ENCODE results near the gene PTH1R.
A peak's percentile ranks its signal among the peaks of the same experiment; 100 is the strongest.

Gene PTH1R

DNA sequence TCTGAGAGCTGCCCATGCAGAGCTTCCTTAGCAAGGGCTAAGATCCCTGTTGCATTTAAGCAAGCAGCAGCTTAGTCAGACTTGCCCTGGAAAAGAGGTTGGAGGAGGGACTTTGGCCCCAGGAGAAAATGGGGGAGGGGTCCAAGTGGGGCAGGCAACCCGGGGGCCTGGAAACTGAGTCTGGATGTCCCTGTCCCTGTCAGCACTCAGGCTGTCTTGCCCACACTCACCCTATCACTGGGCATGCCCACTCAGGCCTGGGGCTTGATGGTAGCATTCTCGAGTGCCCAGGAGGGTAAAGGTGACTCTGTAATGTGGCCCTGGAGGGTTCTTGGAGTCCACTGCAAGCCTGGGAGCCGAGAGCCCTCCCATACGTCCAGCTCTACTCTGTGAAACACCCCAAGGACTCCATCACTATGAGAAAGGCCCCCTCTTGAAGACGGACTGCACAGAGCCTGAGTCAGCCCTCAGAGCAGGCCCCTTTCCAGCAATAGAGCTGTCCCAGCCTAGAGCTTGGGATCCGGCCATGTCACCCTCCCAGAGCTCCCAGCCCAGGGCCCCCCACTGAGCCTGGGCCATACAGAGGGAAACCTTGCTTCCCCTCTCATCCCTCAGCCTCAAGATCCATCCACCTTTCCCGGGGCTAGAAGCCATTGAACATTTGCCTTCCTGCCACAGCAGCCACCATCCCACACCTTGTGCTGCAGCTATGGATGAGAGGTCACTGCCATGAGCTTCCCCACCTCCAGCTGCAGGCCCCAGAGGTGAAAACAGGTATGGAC is 27.6 kb upstream of the PTH1R start:
- DNase-seq (ENCODE audit: low spot score): no peak

DNA sequence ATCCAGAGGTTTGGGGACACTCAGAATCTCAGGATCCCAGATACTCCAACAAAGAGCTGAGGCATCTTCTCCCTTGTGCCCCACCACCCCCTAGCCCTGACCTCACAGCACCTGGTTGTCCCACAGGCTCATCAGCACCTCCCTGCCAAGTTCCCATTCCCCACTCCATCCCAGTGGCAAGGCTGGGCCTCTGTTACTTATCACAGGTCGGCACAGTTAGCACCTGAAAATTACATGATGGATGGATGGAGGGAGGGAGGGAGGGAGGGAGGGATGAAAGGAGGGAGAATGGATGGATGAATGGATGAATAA is 27.1 kb upstream of the PTH1R start:
- DNase-seq (ENCODE audit: low spot score): no peak

DNA sequence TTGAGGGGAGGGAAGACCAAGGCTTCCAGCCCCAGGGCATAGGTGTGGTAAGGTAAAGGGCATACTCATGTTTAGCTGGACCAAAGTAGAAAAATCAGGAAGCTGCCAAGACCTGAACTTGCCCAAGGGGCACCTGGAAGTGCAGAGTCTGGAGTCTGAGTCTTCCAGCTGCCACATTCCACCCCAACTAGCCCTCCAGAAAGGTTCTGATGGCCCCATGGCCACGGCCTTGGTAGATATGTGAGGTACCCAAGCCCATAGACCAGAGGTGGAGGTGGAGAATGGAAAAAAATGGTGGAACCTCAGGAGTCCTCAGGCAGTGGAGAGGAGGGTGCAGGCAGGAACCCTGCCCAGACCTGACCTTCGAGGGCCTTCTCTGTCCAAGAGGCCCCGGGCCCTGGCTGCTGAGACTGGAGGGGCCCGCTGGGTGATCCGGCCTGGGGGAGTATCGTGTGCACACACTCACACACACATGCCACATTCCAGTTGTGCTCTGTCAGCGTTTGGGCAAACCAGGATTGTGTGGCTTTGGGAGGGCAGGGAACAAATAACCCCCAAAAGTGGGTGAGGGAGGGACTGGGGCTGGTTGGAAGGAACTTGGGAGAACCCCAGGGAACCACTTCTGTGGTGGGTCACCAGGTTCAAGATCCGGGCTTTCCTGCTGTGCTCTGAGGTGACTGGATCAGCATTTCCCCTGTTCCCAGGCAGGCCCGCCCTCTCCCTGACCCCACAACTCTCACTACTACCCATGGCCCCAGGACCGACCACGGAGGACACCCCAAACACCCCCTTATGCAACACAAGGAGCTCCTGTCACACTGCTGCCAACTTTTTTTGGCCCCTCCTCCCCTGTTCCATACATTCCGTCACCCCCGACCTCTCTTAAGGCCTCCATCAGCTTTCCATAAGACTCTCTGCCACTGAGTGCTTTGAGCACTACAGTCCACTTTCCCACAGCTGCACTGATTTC is 25.9 kb upstream of the PTH1R start:
- DNase-seq (ENCODE audit: low spot score): no peak

DNA sequence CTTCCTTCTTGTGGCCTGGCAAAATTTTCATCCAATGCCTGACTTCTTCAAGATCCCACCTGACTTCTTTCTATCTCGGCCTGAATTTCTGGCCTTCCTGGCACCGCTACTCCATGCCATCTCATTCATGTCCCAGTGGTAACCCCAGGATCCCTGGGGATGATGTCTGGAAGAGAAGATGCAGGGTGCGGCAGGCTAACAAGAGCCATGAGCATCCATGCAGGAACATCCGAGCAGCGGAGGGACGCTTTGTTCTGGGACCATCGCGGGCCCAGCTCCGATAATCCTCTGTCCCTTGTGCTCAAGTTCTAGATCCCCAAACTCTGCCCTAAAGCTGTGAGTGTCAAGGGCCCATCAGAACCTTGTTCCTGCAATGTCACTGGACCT is 25.2 kb upstream of the PTH1R start:
- DNase-seq (ENCODE audit: low spot score): no peak

DNA sequence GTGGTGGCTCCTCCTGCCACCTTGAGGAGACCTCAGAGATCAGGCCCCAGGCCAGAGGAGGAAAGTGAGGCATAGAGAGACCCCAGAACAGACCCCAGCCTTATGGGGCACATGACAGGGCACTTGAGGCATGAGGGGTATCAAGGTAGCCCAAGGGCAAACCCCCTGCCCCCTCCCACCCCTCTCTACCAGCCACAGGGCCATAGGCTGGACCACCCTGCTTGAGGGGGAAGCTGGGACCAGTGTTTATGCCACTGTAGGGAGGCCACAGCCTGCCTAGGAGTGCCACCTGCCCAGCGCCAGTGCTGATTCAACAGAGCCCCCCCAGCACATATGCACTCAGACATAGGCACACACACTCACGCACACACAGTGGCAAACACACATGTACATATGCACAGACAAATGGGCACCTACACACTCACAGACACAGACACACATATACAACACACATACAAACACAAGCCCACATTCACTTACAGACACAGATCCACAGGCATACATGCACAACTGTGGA is 24.6 kb upstream of the PTH1R start:
- no peak for DNase-seq (ENCODE audit: low spot score)

DNA sequence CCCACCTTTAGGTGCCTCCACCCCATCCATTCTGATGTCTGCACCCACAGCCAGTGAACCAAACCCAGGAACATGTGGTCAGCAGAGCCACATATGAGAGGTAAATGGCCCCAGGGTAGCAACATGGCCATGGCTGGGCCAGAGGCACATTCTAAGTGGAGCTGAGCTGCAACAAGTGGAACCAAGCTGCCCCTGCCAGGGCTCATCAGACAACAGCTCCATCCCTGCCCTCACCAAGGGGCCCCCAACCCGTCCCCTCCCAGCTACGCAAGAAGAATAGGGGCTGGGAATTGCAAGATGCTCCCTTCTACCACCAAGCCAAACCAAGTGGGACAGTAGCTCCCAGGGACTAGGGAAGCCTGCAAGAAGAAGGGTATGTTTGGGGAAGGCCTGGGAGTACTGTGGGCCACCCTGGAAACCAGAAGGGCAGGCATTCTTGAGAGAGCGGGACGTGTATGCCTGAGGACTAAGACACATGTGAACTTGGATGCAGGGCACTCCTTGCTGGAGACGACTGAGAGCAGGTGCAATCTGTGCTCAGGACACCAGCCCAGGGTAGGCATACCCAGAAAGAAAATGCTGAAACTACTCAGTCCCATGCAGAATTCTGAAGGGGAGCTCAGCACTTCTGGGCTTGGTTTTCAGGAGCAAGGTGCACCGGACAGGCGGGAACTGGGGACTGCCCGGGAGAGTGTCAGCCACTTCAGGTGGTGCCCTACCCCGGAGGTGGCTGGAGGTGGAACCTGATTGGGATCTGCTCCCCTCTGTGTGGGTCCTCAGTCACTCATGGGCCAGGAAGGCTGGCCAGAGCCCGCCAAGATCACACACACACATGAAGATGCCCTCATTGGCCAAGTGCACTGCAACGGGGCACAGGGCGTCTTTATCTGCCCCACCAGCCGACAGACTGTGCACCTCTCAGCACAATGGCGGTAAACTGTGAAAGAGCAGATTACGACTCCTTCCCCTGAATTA is 23.8 kb upstream of the PTH1R start:
- DNase-seq (ENCODE audit: low spot score): no peak

DNA sequence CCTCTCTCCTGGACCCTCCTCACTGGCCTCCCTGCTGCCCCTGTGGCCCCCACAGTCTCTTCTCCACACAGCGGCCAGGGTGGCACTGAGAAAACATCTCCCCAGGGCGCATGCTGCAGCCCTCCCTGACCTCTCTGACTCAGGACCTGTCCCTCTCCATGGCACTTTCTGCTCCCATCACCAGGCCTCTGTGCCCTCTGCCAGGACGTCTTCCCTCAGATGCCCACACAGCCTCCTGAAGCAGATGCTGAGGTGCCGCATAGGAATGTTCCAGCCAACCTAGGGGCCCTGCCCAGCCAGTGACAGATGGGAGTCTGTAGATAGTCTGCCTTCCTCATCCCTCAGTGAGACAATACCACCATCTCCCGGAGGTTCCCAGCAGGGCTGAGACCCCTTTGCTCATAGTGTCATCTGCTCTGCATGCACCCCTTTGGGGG is 22.9 kb upstream of the PTH1R start:
- no peak for DNase-seq (ENCODE audit: low spot score)

DNA sequence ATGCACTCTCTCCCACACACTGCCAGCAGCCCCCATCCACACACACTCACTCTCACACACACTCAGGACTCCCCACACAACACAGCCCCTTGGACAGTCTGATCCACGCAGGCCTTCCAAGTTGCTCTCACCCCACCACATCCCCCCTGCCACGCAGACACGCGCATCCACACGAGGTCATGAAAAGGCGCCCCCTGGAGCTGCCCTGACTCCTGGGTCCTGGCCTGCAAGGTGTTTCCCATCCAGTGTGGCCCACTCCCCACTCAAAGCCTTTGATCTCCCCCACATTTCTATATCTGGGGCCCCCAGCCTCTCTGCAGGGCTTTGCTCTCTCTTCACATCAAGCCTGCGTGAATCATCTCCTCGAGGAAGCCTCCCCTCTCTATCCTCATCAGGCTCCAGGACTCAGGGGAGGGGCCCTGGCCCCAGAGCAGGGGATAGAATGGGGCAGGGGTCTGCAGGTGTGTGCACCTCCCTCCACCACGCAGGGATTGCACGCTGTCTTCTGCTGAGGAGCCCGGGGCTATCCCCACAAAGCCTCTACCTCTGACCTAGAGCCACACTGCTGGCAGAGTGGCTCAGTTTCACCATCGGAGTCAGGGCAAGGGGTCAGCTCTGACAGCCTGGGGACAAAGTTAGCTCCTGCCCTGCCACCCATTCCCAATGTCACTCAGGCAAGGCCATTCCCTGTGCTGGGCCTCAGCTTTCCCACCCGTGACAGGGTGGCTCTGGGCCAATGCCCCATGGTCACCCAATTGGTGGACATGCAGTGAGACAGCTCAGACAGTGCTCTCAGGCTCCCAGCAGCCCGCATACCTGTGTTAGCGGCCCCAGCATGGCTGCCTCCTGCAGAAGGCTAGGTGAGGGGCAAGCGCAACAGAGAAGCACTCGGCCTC is 20.7 kb upstream of the PTH1R start:
- no peak for DNase-seq (ENCODE audit: low spot score)

DNA sequence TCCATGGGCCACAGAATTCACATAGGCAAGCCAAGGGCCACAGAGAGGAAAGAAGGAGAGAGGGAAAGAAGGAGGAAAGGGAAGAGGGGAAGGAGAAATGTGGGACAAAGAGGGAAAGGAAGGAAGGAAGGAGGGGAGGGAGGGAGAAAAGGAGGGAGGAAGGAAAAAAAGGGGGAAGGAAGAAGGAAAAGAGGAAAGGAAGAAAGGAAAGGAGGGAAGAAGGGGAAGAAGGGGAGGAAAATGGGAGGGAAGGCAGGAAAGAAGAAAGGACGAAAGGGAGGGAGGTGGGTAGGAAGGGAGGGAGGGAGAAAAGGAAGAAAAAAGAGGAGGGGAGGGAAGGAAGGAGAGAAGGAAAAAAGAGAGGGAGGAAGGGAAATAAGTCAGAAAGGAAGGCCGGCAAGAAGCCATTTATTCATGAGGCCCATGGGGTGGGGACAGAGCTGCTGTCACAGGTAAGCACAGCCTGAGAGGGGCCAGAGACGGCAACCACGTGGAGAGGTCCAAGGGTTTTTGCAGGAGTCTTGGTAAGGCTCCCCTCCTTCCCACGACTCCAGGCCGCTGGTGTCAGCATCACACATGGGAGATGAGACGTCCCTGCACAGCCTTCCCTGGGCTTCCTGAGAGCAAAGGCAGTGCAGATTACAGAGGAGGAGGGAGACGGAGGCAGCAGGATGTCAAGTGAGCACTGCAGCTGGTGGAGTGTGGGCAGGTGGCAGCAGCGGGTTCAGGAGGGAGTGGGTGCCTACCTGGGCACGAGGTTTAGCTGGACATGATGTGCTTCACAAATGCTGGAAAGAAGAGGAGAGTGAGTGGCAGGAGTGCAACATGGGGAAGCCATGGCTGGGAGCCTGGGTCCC is 19.8 kb upstream of the PTH1R start:
- DNase-seq (ENCODE audit: low spot score): no peak

DNA sequence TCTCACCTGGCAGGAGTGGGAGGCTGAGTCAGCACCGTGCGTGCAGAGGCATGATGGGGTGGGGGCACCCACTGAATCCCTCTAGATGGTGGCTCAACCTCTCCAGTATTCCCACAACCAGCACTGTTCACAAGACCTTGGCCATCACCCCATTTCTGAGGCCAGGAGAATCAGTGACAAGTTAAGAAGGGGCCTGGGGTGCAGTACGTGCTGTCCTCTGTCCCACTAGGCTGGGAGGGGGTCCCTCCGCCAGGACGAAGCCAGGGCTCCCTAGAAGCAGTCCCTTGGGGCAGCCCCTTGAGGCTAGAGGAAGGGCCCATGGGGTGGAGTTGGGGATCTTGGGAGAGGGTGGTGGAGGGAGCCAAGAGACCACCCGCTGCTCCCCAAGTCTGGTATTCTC is 19.1 kb upstream of the PTH1R start:
- no peak for DNase-seq (ENCODE audit: low spot score)

DNA sequence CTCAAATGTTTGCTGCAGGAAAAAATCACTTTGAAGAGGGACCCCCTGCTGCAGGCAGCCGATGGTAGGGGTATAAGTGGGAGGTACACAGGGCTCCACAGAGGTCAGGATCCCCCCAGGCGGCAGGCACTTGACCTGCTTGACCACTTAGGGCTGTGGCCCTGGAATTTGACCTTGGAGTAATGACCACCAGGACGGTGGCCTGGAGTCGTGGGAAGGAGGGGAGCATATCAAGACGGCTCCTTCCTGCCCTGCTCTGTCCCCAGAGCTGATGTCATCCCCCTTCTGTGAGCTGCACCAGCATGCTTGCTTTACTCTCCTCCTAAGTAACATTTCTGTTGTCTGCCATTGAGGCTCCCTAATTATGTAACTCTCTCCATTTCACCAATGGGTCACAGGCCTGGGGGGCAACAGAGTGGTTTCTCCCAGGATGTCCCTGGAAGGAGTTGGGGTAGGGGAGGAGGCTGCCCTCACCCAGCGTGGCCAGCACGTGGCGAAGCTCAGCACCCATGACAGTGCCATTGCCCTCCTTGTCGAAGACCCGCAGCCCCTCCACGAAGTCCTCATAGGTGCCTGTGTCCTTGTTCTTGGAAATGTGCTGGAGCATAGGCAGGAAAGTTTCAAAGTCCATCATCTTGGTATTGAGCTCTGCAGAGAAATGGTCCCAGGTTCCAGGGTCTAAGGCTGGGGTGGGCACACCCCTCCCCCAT is 18.4 kb upstream of the PTH1R start:
- DNase-seq (ENCODE audit: low spot score): no peak

DNA sequence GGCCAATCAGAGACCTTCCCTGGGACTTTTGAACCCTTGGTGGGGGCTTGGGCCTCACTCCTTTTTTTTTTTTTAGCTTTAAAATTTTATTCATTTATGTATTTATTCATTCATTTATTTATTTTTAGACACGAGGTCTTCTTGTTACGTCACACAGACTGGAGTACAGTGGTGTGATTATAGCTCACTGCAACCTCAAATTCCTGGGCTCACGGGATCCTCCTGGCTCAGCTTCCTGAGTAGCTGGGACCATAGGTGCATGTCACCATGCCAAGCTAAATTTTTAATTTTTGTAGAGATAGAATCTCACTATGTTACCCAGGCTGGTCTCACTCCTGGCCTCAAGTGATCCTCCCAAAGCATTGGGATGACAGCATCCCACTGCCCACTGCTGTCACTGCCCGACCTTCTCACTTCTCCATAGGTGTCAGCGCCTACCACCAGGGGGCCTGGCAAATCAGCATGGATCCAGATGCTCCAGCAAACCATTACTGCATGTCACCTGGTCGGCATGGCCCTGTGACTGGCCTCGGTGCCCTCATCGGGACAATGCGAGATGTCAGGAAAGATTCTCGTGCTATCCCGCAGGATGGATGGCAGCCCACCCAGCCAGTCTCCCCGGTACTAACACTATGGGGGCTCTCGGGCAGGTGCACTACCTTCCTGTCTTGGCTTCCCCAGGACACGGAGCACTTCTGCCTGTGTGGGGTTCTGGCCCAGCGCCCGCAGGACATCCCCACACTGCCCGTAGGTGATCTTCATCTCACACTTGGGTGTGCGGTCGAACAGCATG is 17.3 kb upstream of the PTH1R start:
- peak; percentile 72 for DNase-seq (ENCODE audit: low spot score)

DNA sequence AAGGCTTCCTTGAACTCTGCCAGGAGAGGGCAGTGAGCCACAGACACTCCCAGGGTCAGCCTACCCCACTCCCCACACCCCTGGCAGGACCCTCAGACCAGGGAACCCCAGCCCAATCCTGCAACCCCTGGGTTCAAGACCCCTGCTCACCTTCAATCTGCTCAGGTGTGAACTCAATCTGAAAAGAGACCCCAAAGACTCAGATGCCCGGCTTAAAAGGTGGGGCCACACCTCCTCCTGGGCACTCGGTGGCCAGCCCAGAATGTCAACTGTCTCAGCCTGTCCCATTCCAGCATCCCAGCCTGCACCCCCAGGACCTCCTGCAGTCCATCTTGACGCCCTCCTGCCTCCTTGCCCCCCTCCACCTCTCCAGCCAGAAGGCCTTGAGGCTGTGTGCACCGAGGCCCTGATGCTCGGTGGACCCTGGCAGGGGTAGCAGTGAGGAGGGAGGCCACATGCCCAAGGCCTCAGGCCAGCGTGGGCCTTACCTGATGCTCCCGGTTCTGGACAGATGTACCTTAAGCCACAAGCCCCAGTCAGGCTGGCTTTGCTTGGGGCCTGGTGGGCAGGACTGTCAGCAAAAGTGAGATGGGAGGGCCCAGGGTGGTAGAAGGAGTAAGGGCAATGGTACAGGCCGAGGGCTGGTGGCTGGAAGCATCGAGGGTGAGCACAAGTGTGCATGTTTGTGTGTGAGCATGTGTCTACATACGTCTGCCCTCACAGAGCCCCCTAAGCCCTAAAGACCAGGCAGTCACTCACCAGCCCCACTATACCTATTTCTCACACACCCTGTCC is 16.5 kb upstream of the PTH1R start:
- no peak for DNase-seq (ENCODE audit: low spot score)

DNA sequence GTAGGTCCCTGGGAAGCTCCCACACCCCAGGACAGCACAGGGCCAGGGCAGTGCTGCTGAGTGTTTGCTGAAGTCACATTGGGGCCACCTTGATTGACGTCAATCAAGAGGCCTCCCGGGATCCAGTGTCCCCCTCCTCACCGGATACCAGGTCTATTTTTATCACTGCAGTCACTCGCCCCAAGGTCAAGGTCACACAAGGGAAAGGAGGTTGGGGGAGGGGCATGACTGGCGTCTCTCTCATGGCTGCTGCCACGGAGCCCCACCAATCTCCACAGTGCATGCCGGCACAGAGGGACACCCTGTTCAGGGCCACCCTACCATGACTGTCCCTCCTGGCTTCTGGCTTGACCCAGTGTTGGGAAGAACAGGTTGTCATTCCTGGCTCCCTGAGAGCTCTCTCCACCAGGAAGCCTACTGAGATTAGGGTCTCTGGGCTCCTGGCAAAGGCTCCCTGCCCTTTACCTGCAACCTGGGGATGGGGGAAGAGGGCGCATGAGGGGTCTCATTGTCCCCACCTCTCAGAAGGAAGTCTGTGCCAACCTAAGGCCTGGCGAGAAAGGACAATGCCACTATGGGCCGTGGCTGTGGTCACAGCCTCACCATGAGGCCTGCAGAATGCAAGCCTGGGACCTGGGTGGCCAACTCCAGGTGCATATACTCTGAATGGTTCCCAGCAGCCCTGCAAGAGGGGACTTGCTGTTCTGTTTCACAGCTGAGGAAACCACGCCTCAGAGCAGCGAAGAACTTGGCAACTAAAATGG is 15.7 kb upstream of the PTH1R start:
- DNase-seq (ENCODE audit: low spot score): no peak

DNA sequence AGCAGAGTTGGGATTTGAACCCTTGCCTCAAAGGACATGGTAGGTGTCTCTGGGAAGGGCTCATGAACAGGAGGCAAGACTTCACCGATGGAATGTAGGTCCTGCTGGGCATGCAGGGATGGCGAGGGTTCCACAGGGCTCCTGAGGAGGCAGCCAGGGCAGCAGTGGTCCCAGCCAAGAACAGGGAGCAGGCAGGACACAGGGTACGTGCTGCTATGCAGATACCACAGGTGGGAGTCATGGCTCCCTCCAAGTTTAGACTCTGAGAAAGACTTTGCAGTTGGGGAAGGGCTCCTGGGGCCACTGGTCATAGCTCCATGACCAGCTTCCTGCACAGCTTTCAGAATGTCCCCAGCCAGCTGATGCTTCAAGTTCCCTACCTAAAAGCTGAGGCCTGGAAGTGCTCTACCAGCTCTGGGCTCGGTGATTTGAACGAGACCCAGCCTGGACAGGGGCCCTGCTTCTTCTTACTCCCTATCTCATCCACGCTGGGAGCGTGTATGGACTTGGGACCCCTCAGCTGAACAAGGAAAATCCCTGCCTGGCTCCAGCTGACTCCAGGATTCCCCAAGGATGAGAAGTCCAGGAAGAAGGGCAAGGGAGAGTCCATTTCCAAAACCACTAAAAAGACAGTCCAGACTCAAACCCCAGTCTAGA is 15.0 kb upstream of the PTH1R start:
- DNase-seq (ENCODE audit: low spot score): no peak

DNA sequence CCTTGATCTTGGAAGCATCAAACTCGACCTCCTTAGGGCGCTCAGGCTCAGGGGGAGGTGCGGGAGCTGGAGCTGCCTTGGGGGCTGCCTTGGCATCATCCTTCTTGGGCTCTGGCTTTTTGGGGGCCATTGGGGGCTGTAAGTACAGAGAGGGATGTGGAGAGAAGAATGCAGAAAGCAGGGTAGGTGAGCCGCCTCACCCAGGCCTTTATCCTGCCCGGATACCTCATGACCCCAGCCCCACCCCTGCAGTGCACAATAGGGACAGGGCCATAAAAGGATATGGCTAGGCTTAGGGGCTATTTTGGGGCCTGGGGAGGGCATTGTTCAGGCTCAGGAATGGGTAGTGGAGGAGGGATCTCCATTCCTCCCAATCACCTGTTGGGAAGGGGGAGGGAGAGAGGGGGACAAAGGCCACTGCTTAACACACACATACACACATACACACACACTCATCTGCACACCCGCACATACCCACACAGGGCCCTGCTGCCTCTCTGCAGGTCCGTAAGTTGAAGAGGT is 14.2 kb upstream of the PTH1R start, which contains the start of gene MYL3:
Gene MYL3, minus strand, starts transcription at position 184 of the 522 bp plus-strand sequence. Its CDS starts 54 bp downstream, at position 130.
- DNase-seq (ENCODE audit: low spot score): no peak

Data from HuH-7 (cell line).